Chondrocyte (in vitro differentiated cells): ENCODE measurements around the gene CCDC116. TPM values are rescaled to one million over a fixed set of nuclear protein-coding genes. Genes with fewer than 3 reads are reported as not detected.
A peak's percentile ranks its signal among the peaks of the same experiment; 100 is the strongest.

Experiments used
- DNase-seq: peaks from one replicate; pipeline ENCODE4 v3.0.0; 2021; ENCODE audit warnings: mixed read lengths, low spot score
- H3K27ac Mint-ChIP-seq: one replicate; pipeline ENCODE4 v1.8.0; 2021; ENCODE audit warnings: mild to moderate bottlenecking, moderate library complexity, mixed read lengths; ENCODE audit not compliant: unreplicated experiment
- H3K27me3 Mint-ChIP-seq: 2 replicates; pipeline ENCODE4 v1.8.0; 2021; ENCODE audit warnings: low read depth, mixed read lengths
- H3K36me3 Mint-ChIP-seq: 2 replicates; pipeline ENCODE4 v1.8.0; 2021; ENCODE audit warnings: low read depth, mixed read lengths
- H3K4me1 Mint-ChIP-seq: 2 replicates; pipeline ENCODE4 v1.8.0; 2021; ENCODE audit warnings: low read depth, mild to moderate bottlenecking, mixed read lengths
- H3K4me3 Mint-ChIP-seq: one replicate; pipeline ENCODE4 v1.8.0; 2021; ENCODE audit warnings: mild to moderate bottlenecking, moderate library complexity, mixed read lengths; ENCODE audit not compliant: unreplicated experiment
- H3K9me3 Mint-ChIP-seq: 2 replicates; pipeline ENCODE4 v1.8.0; 2021; ENCODE audit warnings: low read depth, mixed read lengths
- long read RNA-seq: library from polyadenylated mRNA; stranded (forward); transcript quantifications from one replicate; pipeline ENCODE4 v2.0.0, GENCODE V29; 2021
- total RNA-seq: library from RNA; stranded (reverse); gene quantifications from 3 replicates; pipeline ENCODE4 v1.2.1, GENCODE V29; 2021
- TF ChIP-seq, protein P1 (sequence below): fragments of 200-600 bp; sonication (generic); IDR thresholded peaks from 2 replicates; pipeline ENCODE4 v1.5.0; 2021; ENCODE audit warnings: antibody characterized with exemption, mild to moderate bottlenecking, moderate library complexity

CCDC116 gene, protein sequence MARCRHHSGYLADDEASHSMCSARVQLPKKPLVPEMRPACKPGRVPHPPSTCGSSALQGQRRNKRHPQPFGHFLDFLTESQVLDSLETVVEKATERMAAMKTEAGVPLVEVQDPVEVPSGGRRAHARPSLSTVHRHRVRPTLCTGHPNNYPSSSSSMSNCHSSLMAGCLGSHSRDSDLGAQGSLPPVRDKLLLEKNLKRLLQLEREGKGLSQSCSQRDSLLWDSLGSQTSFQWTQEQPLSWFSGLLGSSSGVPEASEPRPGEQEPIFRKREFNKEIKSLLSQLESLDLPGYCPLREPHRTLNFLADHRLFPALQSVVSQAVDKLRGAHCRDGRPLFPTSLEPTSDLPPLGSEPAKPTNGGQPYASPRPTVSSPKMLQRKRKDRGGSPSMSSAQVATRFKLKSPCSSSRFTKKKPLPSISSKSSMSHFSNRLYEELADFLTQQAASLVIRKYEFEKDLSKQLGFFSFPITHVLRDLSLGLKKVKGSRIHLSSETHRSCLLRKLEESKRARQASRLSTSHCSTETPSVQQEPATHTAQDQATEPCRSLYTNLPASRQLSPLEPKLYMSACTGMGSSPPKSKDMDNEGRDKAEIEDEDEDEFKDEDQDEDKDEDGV
- 0.44 to 0.85 TPM (median 0.47 TPM) in 3 replicates for total RNA-seq
- long read RNA-seq = 0 reads

DNA sequence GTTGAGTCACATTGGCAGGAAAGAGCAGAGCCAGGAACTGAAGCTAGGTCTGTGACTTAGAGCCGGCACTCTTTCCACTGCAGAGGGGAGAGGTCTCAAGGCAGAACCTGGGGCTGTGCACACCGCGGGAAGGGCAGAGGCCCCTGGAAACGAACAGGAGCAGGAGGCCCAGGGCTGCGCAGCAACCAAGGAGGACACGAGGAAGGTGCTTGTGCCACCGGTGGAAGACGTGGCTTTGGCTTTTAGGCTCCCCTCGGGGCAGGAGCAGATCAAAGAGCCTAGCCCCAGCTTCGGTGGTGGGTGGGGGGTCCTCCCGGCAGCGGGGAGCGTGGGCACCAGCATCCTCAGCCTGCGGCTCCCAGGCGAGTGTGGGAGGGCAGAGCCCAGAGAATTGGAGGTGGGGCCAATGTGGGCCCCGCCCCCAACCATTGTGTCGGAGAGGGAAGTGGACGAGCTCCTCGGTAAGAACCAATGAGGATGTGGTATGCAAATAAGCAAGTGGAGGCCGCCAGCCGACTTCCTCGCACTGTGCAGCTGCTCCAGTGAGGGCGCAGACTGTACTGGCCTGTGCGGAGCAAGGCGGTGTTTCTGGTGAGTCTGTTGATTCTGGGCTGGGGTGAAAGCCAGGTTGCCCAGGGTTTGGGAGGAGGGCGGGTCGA lies at the start of gene CCDC116:
Gene CCDC116, plus strand, starts transcription at position 524 of the 659 bp plus-strand sequence. CDS start 422 bp downstream, outside the sequence.
- Mint-ChIP-seq H3K4me3 (no peak within 1 kb of the TSS), H3K27me3 (no peaks in the 10 kb centered on the region), H3K27ac (no peak within 1 kb of the TSS), H3K9me3 (no peaks in the 10 kb centered on the region), H3K36me3 (no peaks in the 10 kb centered on the region), H3K4me1 (peaks cover 8% of the 10 kb centered on the region)
- DNase-seq = no peak
- TF ChIP-seq, protein P1, sequence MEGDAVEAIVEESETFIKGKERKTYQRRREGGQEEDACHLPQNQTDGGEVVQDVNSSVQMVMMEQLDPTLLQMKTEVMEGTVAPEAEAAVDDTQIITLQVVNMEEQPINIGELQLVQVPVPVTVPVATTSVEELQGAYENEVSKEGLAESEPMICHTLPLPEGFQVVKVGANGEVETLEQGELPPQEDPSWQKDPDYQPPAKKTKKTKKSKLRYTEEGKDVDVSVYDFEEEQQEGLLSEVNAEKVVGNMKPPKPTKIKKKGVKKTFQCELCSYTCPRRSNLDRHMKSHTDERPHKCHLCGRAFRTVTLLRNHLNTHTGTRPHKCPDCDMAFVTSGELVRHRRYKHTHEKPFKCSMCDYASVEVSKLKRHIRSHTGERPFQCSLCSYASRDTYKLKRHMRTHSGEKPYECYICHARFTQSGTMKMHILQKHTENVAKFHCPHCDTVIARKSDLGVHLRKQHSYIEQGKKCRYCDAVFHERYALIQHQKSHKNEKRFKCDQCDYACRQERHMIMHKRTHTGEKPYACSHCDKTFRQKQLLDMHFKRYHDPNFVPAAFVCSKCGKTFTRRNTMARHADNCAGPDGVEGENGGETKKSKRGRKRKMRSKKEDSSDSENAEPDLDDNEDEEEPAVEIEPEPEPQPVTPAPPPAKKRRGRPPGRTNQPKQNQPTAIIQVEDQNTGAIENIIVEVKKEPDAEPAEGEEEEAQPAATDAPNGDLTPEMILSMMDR = no peak

DNA sequence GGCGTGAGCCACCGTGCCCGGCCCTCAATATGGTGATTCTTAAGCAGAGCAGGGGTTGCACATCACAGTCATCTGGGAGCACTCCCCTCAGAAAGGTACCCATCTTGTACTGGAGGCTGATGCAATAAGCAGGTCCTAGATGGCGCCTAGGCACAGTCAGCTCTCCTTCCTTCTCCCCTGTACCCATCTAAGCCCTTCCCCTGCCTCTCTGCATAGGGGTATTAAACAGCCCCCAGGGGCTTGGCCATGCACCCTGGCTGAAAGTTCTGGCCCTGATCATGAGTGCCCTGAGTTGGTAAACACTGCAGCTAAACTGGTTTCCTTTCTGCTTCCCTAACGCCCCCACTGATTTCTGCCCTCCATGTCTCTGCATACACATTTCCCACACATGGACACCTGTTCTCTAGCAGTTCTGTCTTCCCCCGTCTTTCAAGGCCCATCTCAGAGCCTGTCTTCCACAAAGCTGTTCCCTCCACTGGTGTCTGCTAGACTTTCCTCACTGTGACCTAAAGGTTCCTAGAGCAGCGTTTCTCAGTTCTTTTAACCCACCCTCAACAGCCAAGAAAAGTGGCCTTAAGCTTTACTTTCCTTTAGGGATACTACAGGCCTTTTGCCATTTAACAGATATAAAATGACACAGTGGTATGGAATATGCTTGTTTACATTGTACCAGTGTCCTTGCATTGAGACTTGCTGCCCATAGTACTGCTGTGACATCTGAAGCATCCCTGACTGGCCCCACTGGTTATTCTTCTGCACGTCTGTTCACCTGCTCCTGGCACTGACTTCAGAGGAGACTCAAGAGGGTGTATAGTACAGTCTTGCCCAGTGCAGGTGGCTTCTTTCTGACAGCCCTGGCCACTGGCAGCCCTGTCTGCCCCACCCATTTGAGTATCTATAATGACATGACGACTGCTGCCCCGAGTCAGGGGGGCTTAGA lies 49.5 kb upstream of the CCDC116 start:
- H3K27ac Mint-ChIP-seq = peak overlapping the region; percentile 61
- H3K4me3 Mint-ChIP-seq = no peak overlapping the region
- no peak for DNase-seq
- H3K4me1 Mint-ChIP-seq = peaks cover 26% of the 10 kb centered on the region
- H3K36me3 Mint-ChIP-seq = peaks cover 2% of the 10 kb centered on the region
- H3K9me3 Mint-ChIP-seq = no peaks in the 10 kb centered on the region
- TF ChIP-seq, protein P1 = no peak
- no peaks in the 10 kb centered on the region for H3K27me3 Mint-ChIP-seq

DNA sequence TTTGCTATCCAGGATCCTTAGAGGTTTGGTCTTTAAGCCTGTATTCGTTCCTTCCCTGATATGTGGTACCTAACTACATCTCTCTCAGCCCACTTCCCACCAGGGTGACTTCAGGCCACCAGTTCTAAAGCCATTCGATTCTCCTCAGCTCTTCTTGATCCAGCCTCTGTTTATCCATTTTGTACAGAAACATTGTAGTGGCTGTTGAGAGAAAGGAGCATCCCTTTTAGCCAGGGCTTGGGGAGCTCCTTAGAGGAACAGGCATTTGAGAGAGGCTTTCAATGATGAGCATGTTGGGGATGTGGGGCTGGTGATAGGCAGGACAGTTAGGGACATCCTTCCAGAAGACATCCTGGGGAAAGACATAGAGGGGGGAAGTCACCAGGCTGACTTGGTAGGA lies 47.2 kb upstream of the CCDC116 start:
- TF ChIP-seq, protein P1 = no peak
- H3K36me3 Mint-ChIP-seq = peaks cover 2% of the 10 kb centered on the region

DNA sequence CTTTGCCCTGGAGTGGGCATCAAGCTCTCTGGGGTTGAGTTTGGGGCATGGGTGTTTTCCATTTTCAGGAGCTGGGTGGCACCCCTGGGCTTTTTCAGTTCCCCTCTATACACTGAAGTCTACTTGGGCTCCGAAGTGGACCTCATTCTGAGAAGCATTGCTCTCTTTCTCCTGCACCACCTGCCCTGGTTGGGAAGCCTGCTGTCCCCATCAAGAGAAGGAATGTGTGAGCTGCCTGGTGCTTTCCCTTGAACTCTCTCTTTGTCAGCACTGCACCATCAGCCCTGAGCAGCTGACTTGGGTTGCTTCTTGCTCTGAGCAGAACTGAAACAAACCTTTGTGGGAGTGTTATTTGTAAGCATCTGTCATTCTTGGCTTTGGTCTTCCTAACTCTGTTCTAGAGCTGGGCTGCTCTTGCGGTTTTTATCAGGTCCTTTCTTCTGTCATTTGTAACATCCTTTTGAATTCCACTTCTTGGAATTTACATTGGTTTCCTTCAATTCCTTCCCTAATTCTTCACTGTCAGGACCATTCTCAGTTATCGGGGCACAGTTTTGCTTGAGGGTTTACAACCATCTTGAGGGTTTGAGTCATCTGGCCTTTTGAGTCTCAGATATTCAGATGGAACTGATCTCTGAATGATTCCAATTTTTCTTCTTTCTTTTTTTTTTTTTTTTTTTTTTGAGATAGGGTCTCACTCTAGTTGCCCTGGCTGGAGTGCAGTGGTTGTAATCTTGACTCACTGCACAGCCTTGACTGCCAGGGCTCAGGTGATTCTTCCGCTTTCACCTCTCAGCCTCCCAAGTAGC lies 44.6 kb upstream of the CCDC116 start:
- no peaks in the 10 kb centered on the region for H3K27me3 Mint-ChIP-seq
- no peak overlapping the region for H3K27ac Mint-ChIP-seq
- H3K4me1 Mint-ChIP-seq = peaks cover 40% of the 10 kb centered on the region
- TF ChIP-seq, protein P1 = no peak
- no peak for DNase-seq
- H3K9me3 Mint-ChIP-seq = no peaks in the 10 kb centered on the region
- no peak overlapping the region for H3K4me3 Mint-ChIP-seq
- H3K36me3 Mint-ChIP-seq = peaks cover 2% of the 10 kb centered on the region

More for the DNA sequence above, 47.2 kb upstream of the CCDC116 start:
- Mint-ChIP-seq H3K4me1 (peaks cover 30% of the 10 kb centered on the region), H3K27me3 (no peaks in the 10 kb centered on the region), H3K9me3 (no peaks in the 10 kb centered on the region), H3K27ac (no peak overlapping the region), H3K4me3 (no peak overlapping the region)
- DNase-seq = no peak
